Astrocyte of the spinal cord (primary cell): ENCODE results near the gene FBXW8.
A peak's percentile ranks its signal among the peaks of the same experiment; 100 is the strongest.

Experiments
- DNase-seq: peaks from one replicate; pipeline ENCODE4 v3.0.0; 2011; ENCODE audit warnings: low read depth, low spot score
- H3K4me3 ChIP-seq: 2 replicates; pipeline ENCODE4 v1.5.1; 2011; ENCODE audit warnings: low read depth, mild to moderate bottlenecking, low read length, moderate library complexity
- in situ Hi-C: cut with HindIII; loops from 2 replicates; pipeline ENCODE4 v1.10.0; 2017; ENCODE audit warnings: low sequenced_read_pairs
- TF ChIP-seq, protein P1 (sequence below): IDR thresholded peaks from 2 replicates; pipeline ENCODE4 v1.5.1; 2012; ENCODE audit warnings: low read depth, mild to moderate bottlenecking, low read length, inconsistent platforms

FBXW8 gene

DNA sequence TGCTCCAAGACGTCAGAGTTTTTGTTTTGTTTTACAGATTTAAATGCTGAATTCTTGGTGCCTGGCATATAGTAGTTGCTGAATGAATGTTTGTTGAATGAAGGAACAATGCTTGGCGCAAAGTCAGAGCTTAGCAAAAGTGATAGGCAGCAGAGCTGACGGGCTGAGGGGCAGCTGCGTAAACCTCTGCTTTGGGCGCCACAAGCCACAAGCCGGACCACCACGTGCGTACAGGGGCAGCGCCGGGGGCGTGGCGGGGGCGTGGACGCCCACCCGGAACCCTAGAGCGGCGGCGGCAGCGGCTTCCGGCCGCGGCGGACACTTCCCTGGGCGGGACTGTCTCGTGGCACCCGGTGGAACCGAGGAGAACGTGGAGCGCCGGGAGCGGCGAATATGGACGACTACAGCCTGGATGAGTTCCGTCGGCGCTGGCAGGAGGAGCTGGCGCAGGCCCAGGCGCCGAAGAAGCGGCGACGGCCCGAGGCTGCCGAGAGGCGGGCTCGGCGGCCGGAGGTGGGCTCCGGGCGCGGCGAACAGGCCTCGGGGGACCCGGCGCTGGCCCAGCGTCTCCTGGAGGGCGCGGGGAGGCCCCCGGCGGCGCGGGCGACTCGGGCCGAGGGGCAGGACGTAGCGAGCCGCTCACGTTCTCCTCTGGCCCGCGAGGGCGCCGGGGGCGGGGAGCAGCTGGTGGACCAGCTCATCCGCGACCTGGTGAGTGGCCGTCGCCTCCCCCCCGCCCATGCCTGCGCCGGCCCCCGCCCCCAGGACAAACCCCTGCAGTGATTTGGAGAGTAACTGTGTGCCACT lies at the start of gene FBXW8:
FBXW8 (plus strand) TSS at position 306 of the 807 bp plus-strand sequence; CDS start at position 394, 88 bp downstream.
- TF ChIP-seq, protein P1, sequence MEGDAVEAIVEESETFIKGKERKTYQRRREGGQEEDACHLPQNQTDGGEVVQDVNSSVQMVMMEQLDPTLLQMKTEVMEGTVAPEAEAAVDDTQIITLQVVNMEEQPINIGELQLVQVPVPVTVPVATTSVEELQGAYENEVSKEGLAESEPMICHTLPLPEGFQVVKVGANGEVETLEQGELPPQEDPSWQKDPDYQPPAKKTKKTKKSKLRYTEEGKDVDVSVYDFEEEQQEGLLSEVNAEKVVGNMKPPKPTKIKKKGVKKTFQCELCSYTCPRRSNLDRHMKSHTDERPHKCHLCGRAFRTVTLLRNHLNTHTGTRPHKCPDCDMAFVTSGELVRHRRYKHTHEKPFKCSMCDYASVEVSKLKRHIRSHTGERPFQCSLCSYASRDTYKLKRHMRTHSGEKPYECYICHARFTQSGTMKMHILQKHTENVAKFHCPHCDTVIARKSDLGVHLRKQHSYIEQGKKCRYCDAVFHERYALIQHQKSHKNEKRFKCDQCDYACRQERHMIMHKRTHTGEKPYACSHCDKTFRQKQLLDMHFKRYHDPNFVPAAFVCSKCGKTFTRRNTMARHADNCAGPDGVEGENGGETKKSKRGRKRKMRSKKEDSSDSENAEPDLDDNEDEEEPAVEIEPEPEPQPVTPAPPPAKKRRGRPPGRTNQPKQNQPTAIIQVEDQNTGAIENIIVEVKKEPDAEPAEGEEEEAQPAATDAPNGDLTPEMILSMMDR: no peak
- H3K4me3 ChIP-seq: peak within 1 kb of the TSS; percentile 68
- DNase-seq: peak; percentile 77
- in situ Hi-C loops: no loop called here

GRCh38 chr12:116861320-116861719 lies 49.4 kb upstream of the FBXW8 start:
- H3K4me3 ChIP-seq: no peak overlapping the region
- DNase-seq: peak; percentile 48
- TF ChIP-seq, protein P1: no peak
- in situ Hi-C loops: no loop called here

- in situ Hi-C loops: no loop called here
- no peak for DNase-seq
- TF ChIP-seq, protein P1: no peak
These were observed 48.6 kb upstream of the FBXW8 start for GRCh38 chr12:116862167-116862566.

DNA sequence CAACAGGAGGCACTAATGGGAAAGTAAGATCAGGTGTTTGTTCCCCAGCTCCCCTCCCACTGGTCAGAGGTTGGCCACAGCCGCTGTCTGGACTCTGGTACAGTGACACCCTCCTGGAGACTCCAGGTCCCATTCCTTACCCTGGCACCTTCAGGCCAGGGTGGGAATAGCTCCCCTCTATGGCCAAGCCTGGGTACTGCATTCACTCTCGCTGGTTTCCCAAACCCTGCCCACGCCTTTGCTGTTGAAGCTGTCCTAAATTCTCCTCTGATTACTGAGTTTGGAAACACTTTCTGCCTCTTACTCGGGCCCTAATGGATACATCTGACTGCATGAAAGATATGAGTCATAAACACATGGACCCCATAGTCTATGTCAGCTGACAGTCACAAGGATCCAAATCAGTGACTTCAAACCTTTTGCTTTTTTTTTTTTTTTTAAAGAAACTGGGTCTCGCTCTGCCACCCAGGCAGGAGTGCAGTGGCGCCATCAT lies 47.4 kb upstream of the FBXW8 start:
- in situ Hi-C loops: no loop called here
- DNase-seq: no peak
- no peak overlapping the region for H3K4me3 ChIP-seq
- TF ChIP-seq, protein P1: peak; percentile 55

More at GRCh38 chr12:116862167-116862566, 48.6 kb upstream of the FBXW8 start:
- no peak overlapping the region for H3K4me3 ChIP-seq

DNA sequence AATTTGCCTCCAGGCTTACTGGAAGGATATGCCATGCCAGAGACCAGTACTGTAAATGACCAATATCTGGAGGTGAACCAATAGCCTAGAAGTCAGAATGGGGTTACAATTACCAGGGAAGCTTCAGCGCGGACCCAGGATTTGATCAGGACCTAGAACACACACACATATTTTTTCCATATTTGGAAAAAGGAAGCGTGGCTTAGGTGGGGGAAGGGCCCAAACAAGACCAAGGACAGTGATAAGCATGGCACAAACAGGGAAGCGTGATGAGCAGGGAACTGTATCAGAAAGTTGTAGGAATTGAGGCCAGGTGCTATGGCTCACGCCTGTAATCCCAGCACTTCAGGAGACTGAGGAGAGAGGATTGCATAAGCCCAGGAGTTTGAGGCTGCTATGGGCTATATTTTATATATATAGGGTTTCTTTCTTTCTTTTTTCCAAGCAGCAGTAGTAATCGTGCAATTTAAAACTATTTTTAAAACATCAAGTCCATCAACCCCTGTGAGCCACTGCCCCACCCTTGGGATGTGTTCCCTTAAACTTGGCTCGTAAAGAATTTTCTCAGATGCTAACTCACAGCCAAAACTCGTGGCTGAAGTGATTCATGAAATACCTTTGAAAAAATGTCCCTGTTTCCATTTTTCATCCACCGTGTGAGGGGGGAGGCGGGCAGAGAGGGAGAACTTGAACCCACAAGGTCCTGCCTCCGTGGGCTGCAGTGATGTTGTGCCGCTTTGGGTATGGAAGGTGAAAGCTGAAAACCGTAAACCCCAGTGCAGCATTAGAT lies 46.2 kb upstream of the FBXW8 start:
- peak; percentile 62 for DNase-seq
- no peak overlapping the region for H3K4me3 ChIP-seq
- in situ Hi-C loops: no loop called here
- TF ChIP-seq, protein P1: no peak

DNA sequence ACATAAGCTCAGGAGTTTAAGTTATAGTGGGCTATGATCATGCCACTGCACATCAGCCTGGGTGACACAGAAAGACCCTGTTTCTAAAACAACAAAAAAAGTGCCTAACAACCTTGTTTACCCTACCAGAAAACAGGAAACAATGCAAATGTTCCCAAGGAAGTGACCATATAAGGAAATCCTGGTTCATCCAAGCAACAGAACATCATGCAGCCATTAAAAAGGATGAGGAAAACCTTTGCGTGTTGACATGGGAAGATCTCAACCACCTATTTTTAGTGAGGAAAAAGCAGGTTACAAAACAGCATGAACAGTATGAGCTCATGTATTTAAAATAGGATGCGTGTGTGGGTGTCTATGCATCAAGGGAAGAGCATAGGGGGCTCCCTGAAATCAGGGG lies 43.2 kb upstream of the FBXW8 start:
- TF ChIP-seq, protein P1: no peak
- in situ Hi-C loops: no loop called here
- H3K4me3 ChIP-seq: no peak overlapping the region
- DNase-seq: no peak
